Camera-type eye (tissue), 1 donor: ENCODE results near the gene ESRRA. TPM values are rescaled to one million over a fixed set of nuclear protein-coding genes. Genes with fewer than 3 reads are reported as not detected.

Experiments used
- total RNA-seq: library from RNA; depleted of rRNA; stranded (reverse); fragments of >200 nt; gene quantifications from one replicate; pipeline ENCODE4 v1.2.3, GENCODE V29; 2014

Gene ESRRA
- total RNA-seq: 17.5 TPM

DNA sequence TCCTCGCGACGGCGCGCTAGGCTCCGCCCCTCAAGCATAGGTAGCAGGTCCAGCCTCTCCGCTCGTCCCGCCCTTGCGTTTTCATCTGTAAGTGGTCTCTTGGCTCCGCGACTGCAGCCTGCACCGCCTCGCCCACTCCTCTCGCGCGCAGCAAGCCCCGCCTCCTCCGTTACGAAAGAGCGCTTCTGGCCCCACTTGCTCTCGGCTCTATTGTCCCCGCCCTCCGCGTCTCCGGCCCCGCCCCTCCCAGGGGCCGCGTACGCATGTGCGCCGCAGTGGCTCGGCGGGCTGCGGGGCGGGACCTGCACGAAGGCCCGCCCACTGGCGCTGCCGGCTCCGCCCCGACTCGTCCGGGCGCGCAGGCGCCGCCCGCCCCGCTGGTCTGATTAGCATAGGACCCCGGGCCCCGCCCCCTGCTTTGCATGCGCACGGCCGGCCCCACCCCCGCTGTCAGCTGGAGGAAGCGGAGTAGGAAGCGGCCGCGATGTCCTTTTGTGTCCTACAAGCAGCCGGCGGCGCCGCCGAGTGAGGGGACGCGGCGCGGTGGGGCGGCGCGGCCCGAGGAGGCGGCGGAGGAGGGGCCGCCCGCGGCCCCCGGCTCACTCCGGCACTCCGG, at the start of gene ESRRA:
ESRRA (plus strand) TSS at position 450 of the 616 bp plus-strand sequence. CDS start 1,656 bp downstream, outside the sequence.

DNA sequence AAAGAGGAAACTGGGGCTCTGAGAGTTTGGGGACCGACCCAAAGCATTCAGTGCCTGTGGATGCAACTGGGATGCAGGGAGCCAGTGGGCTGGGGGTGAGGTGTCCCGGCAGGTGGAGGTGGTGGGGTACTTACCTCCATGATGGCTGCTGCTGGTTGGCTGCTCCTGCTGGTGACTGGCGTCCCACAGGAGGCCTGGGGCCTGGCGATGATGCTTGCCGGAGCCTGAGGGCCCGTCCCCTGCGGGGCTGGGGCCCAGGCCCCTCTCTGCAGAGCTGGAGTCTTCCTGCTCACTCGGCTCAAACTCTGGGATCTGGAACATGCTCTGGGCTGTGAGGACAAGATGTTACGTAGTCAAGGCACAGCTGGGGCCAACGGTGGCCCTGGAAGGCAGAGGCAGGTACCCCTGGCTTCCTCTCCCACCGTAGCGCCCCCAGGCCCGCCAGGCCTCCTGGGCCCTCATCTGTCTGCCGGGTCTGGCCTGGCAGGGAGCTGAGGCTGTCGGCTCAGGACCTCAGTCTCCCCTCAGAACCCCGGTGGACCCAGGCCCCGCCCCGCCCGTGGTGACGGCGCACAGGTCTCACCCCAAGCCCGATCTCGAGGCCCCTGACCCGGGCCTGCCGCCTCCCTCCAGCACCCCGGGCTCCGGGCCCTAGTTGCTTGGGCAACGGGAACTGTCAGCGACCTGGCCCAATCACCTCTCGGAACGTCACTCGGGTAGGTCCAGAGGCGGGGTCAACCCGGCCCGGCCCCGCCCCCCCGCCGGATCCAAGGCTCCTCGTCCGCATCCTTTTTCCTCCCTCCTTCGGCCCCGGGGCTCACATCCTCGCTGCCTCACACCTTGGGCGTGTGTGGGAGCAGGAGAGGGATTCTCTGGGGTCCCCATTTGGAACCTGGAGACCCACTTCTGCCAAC, 21.0 kb upstream of the ESRRA start, which contains the start of gene BAD:
BAD (minus strand) TSS at position 618 of the 914 bp plus-strand sequence; CDS start at position 321, 297 bp downstream.

DNA sequence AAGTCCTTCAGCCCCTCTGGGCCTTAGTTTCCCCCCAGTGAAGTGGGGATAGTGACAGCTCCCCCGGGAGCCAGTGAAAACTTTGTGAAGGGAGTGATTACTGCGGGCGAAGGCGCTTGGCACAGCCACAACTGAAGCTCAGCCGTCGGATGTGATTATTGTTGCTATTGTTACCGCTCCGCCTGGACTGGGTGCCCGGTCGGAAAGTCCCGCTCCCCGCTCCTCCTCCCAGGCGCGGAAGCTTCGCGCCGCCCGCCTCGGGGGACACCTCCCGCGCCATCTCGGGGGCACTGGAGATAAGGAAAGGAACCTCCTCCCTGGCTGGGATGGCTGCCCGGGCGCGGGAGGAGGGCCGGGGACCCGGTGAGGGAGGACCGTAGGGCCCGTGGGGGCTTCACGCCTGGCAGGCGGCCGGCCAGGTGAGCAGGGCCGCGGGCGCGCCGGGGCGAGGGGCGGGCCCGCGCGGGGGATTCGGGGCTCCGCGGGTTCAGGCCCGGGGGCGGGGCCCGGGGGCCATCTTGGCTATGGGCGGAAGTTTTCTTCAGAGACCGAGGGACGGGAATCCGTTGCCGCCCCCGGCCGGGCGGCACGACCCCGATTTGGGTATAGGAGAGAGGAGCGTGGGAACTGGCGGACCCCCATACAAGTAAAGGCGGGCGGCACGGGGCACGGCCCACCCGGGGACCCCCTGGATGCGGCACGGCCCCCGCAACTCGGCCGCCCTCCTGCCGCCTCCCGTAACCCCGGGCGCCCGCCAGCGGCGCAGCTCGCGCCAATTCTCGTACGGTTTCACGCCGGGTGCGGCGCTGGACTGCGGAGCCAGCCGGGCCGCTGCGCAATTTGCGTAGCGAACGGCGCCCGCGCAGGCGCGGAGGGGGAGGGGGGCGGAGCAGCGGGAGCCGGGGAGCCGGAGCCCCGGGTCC, 20.1 kb upstream of the ESRRA start, which contains the start of gene GPR137:
GPR137 (plus strand) TSS at position 887 of the 923 bp plus-strand sequence. CDS start 677 bp downstream, outside the sequence.

DNA sequence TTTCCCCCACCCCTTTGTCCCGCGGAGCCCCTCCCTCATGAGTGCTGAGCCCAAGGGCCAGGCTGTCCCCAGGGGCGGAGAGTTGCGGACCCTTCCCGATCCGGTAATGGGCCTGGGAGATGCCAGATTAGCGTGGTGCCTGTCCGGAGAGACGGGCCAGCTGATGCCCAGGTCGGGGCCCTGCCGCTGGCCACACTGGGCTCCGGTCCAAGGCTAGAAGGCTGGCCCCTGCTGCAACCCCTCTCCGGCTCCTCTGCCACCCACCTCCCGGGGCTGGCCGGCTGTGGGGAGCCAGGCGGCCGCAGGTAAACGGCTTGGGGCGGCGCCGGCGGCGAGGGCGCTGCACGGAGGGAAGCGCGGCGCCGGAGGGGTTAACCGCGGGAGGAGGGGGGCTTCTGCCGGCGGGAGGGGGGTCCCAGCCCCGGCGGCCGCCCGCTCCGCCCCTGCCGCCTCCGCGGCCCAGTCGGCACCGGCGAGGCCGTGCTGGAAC, 14.0 kb upstream of the ESRRA start, which contains the start of gene KCNK4:
KCNK4 (plus strand) TSS at position 41 of the 490 bp plus-strand sequence. CDS start 1,717 bp downstream, outside the sequence.

DNA sequence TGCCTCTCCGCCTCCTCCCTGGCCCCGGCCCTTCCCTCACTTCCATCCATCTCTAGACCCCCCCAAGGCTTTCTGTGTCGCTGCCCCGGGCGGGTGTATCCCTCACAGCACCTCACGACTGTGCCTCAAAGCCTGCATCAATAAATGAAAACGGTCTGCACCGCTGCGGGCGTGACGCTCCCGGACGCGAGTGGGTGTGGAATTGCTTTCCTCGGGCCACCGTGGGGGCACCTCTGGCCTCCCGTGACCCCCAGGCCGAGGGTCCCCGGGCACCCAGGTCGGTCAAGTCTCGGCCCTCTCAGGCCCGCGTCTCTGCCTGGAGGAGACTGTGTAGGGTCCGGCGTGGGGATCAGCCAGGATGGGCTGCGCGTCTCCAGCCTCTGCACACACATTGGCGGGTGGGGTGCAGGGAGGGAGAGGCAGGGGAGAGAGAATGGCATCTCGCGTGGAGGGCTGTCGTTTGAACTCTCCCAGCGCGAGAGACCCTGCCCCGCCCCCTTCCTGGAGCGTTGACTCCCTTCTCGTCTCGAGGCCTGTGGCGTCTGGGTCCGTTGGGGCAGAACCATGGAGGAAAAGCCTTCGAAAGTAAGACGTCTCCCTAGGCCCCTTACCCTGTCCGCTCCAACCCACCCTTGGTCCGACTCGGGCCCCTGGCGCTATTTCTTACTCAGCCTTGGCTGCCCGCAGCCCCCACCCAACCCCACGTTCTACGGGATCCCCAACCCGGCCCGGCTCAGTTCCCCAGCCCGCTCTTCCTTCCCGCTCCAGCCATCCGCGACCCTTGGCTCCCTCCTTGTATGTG, 5.3 kb upstream of the ESRRA start, which contains the start of gene CATSPERZ:
CATSPERZ (plus strand) TSS at position 512 of the 802 bp plus-strand sequence; CDS start at position 565, 53 bp downstream.

DNA sequence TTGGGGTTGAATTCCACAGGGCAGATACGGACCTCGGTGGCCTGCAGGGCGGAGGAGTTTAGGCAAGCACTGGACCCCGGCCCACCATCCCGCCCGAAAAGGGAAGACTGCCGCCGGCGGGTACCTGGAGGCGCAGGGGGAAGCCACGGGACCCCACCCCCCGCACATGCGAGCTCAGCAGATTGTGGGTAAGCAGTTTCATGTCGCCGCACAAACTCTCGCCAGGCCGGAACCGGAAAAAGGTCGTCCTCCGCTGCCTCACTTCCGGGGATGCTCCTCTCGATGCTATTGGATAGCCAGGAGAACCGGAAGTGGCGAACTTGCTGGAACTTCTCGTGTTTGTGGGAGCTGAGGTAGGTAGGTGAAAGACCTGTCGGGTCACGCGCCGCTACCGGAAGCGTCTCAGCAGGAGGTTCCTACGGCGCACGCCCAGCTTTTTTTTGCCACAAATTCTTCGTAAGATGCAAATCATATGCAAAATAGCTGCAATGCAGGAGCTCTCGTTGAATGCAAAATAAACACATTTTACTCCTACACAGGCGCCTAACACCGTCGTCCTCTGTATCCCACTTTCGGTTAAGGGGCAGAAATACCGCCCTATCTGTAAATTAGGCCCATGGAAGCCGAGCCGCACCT, 12.1 kb downstream of the ESRRA start, which contains the start of gene TRMT112:
TRMT112 (minus strand) TSS at position 235 of the 636 bp plus-strand sequence; CDS start at position 202, 33 bp downstream.

DNA sequence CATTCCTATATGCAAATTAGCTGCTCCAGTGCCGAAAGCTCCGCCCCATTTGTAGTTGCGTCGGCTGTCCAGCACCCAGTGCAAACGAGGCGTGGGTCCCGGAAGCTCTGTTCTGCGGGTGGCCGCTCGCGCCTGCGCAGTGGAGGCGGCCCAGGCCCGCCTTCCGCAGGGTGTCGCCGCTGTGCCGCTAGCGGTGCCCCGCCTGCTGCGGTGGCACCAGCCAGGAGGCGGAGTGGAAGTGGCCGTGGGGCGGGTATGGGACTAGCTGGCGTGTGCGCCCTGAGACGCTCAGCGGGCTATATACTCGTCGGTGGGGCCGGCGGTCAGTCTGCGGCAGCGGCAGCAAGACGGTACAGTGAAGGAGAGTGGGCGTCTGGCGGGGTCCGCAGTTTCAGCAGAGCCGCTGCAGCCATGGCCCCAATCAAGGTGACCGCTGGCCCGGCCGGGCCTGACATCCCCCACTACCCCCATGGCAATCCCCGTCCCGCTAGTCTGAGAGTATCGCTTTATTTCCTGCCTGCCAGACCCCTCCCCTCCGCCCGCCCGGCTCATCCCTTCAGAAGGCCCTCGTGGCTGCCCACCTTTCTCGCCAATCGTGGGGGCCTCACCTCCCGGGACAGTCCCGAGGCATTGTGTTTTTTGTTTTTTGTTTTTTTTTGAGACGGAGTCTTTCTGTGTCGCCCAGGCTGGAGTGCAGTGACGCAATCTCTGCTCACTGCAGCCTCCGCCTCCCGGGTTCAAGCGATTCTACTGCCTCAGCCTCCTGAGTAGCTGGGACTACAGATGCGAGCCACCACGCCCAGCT, 12.8 kb downstream of the ESRRA start, which contains the start of gene PRDX5:
PRDX5 (plus strand) TSS at position 161 of the 805 bp plus-strand sequence; CDS start at position 256, 95 bp downstream.

DNA sequence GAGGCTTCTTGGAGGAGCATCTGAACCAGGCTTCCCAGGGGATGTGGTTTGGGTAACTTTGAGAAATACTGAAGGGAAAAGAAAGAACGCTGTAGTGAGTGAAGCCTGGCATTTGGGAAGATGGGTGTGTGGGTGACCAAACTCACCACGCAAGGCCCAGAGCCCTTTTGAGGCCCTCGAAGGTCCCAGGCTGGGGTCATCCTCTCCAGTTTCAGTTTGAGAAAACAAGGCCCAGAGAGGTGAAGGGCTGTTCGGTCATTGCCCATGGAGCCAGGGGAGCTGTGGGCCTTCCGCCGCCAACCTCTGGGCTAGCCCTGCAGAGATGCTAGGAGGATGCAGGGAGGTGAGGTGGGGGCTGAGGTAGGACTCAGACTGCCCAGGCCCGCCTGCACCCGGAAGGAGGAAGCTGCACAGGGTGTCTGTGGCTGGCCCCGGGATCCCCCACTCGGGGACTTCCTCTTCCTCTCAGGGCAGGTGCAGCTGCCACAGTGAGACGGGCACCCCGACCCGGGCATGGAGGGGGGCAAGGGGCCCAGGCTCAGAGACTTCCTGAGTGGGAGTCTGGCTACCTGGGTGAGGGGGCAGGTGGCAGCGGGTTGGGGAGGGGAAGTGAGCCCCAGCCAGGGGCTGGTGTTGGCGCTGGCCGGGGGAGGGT, 34.6 kb downstream of the ESRRA start, which contains the start of gene CCDC88B:
CCDC88B (plus strand) TSS at position 451 of the 655 bp plus-strand sequence; CDS start at position 514, 63 bp downstream.

DNA sequence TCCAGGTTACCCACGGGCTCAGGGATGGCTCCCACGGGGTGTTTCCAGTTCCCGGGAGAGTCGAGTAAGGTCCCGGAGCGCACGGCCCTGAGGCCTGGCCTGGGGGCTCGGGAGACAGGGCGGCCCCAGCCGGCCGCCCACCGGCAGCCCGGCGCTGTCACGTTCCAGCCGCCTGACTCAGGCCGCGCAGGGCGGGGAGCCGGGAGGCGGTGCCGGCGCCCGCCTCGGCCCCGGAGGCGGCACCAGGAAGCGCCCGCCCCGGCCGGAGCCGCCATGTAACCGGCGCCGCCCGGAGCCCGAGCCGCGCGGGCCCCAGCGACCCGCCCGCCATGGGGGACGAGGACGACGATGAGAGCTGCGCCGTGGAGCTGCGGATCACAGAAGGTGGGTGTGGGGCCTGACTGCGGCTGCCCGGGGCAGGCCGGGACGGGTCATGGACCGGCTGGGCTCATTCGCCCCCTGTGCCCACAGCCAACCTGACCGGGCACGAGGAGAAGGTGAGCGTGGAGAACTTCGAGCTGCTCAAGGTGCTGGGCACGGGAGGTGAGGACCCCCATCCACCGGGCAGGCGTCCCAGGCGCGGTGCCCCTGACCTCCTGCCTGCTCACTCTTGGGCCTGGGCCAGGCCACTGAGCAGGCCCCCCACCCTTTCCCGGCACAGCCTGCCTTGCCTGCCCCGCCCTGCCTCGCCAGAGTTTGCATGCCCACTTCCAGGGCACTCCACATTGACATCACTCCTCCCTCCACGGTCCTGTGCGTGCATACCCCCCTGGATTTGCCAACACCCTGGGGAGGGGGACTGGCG, 53.8 kb downstream of the ESRRA start, which contains the start of gene RPS6KA4:
RPS6KA4 (plus strand) TSS at position 256 of the 805 bp plus-strand sequence; CDS start at position 330, 74 bp downstream.

Other genes starting within 250 kb of the ESRRA start
- gene MACROD1, start 139.4 kb upstream of the ESRRA start, total RNA-seq: 22.4 TPM
- gene STIP1, start 119.4 kb upstream of the ESRRA start, total RNA-seq: 135 TPM
- gene FERMT3, start 98.8 kb upstream of the ESRRA start, total RNA-seq: 8.3 TPM
- 27.4 TPM for gene TRPT1, start 79.3 kb upstream of the ESRRA start, total RNA-seq
- 22.4 TPM for gene NUDT22, start 79.2 kb upstream of the ESRRA start, total RNA-seq
- 22.2 TPM for gene DNAJC4, start 75.0 kb upstream of the ESRRA start, total RNA-seq
- 61.7 TPM for gene VEGFB, start 70.9 kb upstream of the ESRRA start, total RNA-seq
- 30.8 TPM for gene FKBP2, start 64.4 kb upstream of the ESRRA start, total RNA-seq
- 50.6 TPM for gene PPP1R14B, start 58.6 kb upstream of the ESRRA start, total RNA-seq
- 18.0 TPM for gene PLCB3, start 54.0 kb upstream of the ESRRA start, total RNA-seq
- 61.6 TPM for gene BAD, start 20.9 kb upstream of the ESRRA start, total RNA-seq
- 21.1 TPM for gene GPR137, start 19.7 kb upstream of the ESRRA start, total RNA-seq
- gene KCNK4, start 14.2 kb upstream of the ESRRA start, total RNA-seq: 1.8 TPM
- gene CATSPERZ, start 5.2 kb upstream of the ESRRA start, total RNA-seq: 3.1 TPM
- gene TRMT112, start 12.0 kb downstream of the ESRRA start, total RNA-seq: 194 TPM
- 121 TPM for gene PRDX5, start 12.6 kb downstream of the ESRRA start, total RNA-seq
- gene CCDC88B, start 34.7 kb downstream of the ESRRA start, total RNA-seq: 13.1 TPM
- gene RPS6KA4, start 53.6 kb downstream of the ESRRA start, total RNA-seq: 19.6 TPM